GM19351 (cell line): Measurements from ENCODE around the gene COL15A1.

Experiments
- ATAC-seq: cut with Tn5 transposase; IDR thresholded peaks from one replicate; pipeline ENCODE4 v1.9.1; 2021; ENCODE audit warnings: mild to moderate bottlenecking, moderate library complexity; ENCODE audit not compliant: unreplicated experiment

COL15A1 gene

DNA sequence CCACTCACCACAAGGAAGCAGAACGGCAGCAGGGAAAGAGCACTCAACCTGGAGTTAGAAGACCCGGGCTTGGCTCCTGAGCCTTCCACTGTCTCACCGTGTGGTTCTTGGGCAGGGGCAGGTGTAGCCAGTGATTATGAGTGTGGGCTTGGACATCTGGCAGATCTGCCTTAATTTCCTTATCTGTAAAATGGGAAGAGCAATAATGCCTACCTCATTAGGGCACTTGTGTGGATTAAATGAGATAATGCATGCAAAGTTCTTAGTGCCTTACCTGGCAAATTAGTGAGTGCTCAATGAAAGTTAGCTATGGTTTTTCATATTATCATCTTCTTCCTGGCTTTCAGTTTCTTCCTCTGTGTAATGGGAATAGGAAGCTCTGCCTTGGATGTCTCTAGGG, 28.1 kb upstream of the COL15A1 start:
- ATAC-seq, result no peak

DNA sequence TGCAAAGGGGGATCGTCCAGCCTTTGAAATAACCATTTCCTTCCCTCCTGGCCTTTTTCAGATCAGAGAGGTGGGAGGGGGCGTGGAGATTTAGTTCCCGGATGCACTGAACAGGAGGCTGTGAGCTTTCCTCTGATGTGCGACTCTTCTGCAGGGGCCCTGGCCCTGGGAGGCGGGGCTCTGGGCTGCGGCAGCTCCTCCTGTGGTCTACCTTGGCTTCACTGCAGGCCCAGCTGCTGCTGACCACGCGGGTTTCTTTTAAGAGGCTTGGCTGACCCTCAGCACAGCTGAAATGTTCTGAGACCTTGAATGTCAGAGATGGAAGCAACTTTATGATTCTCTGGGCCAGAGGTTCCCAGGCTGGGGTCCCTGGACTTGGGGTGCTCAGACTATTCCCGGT, 27.0 kb upstream of the COL15A1 start:
- no peak for ATAC-seq

DNA sequence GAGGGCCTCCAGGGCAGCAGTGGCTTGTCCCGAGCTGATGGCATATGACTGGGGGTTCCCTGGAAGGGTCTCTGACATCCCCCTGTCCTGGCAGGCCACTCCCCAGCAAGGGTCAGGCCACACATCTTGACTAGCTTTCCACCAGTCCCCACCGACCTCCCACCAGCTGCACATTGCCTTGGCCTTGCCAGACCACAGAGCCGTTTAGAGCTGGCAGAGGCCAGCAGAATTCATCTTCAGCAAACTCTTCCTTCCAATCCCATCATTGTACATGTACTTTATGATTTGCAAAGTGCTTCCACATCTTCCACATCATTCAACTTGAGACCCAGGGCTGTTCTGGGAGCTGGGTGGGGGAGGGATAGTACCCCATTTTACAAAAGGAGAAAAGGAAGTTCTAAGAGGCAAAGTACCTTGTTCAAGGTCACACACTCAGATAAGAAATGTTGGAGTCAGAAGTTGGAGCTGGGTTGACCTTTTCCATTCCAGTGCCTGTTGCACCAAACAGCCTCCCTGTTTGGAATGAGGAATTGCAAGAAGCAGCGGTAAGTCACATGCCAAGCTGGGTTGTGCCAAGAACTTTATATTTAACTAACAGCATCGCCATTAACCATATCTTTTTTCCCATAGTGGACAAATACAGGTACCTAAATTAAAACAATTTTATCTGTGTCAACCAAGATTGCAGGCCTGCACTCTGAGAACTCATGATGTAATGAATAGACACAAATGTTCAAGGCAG, 25.8 kb upstream of the COL15A1 start:
- no peak for ATAC-seq

DNA sequence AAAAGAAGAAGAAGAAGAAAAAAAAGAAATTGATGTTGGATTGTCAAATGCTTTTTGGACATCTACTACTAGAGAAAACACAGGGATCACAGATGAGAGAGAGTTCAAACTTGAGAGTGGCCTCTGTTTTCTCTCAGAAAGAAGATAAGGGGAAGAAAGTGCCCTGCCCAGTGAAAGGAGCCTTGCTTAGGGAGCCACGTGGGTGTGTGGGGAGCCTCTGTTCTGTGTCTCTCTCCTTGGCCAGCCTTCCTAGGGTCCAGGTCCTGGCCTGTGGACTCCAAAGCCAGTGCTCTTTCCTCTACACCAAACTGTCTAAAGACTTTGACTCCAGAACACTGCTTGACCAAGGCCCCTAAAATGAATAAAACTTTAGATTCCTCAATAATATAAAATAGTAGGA, 22.0 kb upstream of the COL15A1 start:
- ATAC-seq, result no peak

DNA sequence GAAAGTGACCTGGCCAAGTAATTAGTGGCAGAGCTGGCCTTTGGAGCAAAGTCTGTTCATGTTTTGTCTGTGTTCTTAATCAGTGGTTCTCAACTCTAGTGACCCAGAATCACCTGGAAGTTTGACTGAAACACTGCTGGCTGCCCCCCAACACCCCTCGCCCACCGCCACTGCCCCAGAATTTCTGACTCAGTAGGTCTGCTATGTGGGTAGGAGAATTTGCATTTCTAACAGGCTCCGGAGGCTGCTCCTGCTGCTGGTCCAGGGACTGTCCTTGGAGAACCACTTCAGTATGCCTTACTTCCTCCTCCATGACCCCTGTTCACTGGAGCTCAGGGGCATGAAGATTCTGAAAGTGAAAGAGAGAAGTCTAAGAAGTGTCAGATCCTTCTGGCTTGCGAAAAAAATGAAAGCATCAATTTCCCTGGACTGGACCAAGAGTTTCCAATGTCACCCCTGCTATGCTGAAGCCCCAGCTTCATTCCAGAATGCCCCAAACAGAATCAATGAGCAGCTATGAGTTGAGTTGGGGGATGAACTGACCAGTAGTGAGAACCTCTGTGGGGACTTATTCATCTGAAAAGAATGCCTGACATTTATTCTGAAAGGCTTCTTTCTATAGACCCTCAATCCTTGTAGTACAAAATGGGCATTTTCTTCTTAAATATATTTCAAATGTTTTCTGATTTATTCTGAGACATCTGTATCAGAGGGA, 20.8 kb upstream of the COL15A1 start:
- ATAC-seq, result no peak

DNA sequence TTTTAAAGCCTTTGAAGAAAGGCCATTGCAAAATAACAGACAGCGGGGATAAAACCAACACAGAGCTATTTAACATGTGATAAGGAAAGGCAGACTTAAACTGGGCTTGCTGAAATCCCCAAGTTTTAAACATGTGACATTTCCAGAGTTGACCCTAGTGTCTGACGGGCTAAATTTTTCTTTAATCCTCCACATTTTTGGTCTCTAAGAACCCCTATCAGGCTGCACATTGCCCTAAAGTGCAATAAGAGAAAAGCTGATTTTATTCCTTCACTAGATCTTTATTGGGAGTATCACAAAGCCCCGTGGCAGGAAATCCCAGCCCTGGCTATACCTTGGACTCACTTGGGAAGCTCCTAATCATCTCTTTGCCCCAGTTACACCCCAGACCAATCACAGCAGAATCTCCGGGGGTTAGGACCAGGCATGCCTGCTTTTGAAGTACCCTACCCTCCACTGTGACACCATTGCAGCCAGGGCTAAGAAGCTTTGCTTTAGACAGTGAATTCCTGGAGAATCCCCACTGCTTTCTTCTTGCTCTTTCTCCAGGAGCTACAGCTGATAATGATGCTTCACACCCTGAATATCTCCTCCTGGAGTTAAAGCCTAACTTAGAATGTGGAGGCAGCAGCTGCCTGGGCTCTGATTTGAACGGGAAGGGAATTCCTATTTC, 20.1 kb upstream of the COL15A1 start:
- no peak for ATAC-seq

DNA sequence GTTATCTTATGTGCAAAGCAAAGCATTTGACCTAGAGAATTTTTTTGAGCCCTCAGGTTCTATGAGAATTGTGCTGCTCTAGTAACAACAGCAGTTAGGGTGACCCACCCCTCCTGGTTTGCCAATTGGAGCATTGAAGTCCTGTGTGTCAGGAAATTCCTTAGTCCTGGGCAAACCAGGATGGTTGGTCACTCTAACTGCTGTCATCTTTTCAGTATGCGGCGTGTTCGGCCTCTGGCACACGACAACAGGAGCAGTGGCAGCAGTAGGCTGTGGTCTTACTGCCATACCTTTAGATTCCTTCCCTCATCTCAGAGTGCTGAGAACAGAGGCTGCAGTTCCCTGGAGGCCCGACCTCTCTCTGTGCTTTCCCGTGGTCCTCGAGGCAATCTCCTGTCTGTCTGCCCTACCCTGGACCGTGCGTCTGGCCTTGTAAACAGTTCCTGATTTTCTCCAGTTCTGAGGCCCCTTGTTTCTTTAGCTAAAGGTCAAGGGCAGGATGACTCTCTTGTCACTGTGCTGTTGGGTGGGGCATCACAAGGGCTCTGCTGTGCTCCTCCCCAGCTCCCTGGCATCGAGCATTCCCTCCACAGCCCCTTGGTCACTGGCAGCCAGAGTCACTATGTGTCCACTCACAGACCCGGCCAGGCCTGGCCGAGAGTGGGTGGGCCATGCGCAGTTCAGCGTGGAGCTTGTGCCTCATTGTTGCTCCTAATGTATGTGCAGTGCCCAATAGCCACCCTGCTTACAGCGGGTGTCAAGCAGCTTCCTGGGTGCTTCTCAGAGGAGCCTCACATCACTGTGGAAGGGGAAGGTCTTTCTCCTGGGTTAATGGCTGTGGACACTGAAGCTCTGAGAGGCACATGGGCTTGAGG, 18.5 kb upstream of the COL15A1 start:
- ATAC-seq, result no peak

DNA sequence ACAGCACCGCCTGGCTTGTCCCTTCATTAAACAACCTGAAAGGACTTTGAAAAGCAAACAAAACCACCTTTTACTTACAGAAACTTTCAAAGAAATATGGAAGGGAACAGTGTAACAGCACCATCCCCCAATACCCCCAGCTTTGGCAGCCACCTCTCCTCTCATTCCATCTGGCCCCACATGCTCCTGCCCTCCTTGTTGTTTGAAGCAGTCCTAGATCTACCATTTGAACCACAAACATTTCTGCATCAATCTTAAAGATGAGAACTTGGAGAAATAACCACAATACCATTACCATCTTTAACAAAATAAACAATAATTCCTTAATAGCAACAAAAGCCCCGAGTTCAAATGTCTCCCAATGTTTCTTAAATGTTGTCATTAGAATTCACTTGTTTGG, 17.8 kb upstream of the COL15A1 start:
- no peak for ATAC-seq

DNA sequence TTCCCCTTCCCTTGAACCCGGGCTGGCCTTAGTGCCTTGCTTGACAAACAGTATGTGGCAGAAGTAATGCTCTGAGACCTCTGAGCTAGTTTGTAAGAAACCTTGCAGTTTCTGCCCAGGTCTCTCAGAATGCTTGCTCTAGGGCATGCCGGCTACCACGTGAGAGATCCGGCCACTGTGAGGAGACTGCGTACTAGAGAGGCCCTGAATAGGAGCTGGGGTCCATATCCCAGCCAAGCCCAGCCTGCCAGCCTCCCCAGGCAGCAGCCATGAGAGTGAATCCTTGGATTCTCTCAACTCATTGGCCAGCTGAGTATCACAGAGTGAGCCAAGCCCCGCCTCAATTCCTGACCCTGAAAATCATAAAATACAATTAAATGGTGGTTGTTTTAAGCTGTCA, 16.0 kb upstream of the COL15A1 start:
- no peak for ATAC-seq

DNA sequence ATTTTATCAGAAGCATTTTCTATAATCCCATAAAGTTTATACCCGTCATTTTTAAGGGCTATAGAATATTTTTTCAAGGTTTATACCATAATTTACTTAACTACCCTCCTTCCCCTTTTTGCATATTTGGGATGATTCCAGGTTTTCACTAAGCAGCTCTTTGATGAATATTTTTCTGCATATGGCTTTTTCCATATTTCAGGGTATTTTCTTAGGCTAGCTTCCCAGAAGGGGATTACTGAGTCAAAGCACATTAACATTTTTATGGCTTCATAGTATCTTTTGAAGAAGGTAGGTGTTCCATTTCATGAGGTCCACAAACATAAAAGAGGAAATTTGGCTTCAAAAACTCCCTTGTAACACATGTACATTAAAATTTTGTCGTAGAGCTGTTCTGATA, 14.6 kb upstream of the COL15A1 start:
- ATAC-seq, result no peak

DNA sequence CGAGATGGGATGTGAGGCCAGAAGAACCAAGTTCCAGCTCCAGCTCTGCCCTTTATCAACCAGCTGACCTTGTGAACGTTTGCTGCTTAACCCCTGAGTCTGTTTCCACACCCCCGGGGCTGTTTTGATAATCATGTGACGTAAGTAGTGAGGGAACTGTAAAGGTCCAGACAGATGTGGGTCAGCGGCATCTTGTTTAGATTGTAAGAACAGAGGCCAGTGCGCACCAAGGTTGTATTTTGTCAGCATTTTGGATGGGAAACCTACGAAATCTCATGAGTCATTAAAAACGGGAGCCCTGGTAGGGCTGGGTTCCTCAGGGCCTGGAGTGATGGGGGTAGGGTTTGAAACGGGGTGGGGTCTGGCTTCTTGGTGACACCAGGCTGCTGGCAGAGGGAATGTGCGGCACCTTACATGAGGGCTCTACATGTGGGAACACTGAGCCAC, 13.8 kb upstream of the COL15A1 start:
- ATAC-seq, result no peak

DNA sequence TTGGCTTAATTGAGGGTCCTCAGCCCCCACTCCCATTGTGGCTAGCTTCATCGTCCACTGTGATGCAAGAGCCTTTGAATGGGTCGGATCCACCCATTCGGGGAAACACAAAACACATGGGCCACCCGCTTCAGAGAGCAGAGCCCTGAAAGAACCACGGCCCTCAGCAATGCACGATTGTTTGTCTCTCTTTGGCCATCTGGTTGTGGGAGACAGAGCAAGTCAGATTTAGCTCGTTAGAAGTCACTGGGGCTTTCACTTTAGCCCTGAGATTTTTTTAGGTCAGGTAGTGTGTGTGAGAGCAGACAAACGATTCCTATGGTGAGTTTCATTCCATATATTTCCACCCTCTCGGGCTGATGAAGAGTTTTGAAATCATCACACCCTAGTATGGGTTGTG, 12.9 kb upstream of the COL15A1 start:
- no peak for ATAC-seq

DNA sequence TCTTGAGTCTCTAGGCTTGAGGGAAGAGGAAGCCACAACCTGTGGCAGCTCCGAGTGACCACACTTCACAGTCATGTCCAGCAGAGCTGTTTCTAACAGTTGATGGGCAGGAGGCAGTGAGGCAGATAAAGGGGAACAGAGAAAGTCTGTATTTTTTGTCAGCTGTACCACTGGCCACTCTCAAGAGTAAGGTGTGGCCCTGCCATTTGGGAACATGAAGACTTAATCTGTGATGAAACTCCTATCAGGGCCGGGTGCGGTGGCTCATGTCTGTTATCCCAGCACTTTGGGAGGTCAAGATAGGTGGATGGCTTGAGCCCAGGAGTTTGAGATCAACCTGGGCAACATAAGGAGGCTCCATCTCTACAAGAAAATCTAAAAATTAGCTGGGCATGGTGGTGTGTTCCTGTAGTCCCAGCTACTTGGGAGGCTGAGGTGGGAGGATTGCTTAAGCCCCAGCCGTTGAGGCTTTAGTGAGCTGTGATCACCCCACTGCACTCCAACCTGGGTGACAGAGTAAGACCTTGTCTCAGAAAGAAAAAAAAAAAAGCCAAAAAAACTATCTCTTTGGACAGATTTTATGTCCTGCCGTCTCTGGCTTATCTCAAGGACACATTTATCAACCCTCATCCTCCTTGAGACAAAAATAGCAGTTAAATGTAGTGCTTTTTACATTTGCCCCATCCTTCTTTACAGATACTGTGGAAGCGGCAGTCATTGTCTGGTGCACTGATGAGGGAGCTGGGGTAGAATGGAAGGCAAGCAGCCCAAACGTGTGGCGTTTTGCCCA, 11.9 kb upstream of the COL15A1 start:
- no peak for ATAC-seq

DNA sequence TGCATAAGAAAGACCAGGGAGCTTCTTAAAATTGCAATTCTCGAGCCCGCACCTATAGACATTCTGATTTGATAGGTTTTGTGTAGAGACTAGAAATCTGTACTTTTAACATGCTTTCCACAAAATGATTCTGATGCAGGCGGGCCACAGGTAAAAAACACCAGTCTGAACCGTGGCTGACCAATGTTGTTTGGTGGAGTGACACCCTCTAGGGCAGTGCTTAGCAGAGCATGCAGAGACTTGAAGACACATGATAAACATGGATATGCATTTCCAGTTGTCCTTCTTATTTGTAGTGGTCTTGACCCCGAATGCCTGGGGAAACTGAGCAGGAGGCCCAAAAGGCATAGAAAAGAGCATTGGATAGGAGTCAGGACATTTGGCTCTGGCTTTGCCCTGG, 10.5 kb upstream of the COL15A1 start:
- no peak for ATAC-seq

DNA sequence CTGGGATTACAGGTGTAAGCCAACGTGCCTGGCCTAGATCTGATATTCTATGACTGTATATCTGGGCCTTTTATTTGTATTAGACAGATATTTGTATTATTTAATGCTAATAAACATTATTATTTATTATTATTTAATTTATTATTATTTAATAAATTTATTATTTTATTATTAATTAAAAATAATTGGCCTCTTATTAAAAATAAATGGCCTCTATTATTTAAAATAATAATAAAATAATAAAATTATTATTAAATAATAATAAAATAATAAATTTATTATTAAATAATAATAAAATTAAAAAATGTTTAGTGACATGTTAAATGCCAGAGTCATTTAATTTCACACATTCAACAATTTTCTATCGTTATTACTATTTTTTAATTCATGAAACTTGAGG, 9.8 kb upstream of the COL15A1 start:
- no peak for ATAC-seq

DNA sequence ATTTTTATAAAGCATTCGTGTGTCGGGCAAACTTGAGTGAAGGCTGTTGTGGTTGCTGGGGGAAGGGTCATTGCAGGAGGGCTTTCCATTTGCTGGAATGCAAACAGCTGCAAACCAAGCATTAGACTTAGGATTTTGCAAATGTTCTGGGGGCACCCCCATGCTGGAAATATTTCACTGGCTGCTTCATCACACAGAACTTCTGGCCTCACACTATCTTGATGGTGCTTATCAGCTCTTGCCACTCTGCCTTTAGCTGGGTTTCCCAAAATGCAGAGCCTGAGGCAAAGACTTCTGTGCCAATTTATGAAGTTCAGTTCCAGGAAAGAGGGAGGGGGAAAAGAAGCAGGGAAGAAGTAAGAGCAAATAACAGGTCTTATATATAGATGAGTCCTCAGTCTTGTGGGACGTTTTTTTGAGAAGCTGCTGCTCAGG, 8.6 kb upstream of the COL15A1 start:
- no peak for ATAC-seq

DNA sequence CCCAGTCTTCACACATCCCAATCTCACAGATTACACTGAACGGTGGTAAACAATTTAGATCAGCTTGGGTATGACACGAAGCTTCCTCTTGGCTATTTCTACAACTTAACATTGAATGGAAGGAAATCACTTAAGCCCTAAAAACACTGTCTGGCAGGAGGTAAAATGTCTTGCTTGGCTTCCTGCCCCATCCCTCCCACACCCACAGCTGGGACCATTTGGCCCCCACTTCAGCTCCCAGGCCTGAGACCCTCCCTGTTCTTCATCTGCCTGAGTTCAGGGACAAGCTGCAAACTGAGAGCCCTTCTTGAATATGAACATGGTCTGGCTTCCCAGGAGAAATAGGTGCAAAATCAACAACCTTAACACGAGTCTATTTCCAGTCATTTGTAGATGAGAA, 3.4 kb upstream of the COL15A1 start:
- no peak for ATAC-seq

DNA sequence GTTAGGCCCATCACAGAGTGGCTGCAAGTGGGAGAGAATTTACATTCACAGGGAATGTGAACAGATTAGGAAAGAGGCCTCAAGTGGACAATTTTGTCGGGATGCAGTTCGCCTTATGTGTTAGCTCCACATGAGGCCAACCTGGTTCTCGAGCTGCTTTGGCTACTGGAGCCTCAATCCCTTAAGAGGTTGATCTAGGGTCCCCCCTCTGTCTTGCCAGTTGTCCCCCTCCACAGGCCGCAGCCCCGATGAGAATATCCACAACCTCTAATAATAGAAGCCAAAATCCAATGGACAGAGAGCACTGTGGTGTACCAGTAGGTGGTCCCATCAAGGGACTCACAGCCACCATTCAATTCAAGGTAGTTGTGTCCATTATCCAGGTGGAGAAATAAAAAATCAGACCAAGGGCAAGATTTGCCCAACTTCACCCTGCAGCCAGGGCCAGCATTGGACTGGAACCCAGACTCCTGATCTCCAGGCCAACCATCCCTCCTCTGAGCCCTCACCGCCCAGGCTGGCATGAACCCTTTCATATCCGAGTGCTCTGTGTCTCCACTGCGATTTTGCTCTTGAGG, 1.7 kb upstream of the COL15A1 start:
- ATAC-seq, result no peak

DNA sequence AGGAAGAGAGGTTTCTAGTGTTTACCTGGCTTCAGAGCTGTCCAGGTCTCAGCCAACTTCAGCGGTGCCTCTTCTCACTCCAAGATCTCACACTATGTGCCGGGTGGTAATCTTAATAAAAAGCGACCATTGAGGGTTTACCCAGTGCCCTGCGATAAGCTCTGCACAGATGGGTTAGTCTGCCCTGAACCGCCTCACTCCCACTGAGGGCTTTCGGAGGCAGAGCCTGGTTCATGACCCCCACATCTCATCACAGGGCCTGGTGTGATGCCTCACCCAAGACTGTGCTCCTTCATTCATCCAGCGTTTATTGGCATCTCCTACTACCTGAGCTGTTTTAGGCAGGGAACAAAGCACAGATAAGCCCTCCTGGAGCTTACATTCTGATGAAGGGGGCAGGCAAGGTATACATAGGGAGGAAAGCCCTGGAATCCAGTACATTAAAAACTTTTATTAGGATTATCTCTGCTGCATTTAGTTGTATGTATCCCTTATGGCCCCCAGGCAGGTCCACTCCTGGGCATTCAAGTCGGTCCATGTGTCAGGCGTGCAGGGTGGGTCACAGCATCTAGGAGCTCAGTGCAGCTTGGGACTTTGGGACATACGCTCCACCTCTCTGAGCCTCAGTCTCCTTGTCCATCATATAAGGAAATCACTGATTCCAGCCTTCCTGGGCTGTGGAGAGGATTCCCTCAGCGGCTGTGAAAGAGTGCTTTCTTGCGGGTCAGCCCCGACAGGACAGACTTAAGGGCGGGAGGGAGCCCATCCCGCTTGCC, 613 bp upstream of the COL15A1 start:
- ATAC-seq, result no peak
